ENCODE data around the gene VWA8.

The VWA8 gene

DNA sequence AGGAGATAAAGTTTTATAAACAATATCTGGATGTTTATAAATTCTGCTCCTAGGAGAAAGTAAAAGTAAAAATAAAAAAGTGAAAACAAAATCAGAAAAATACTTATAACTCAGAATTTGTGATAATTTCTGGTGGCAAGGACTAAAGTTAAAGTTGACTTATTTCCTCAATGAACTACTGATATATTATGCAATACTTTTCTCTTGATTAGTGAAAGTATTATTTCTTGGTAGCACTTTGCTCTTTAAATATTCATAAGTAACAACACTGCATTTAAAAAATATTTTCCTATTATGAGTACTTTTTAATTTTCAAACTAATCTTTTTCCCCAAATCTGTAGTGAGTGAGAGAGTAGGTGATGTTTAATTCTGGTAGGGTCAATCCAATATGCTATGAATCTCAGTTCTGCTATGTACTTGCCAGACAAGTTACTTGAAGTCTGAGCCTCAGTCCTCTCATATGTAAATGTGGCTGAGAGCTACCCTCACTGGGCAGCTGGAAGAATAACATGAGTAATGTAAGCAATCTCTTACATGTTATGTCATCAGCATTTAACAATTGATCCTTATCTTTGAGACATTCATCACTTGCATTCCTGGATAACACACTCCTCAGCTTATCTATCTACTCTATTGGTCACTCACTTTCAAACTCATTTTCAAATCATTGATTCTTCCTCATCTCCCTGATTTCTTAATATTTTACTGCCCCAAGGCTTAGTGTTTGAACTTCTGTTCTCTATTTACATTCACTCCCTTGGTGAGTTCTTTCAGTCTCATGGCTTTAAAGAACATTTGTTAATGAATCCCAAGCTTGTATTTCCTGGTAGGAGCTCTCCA lies 264.5 kb downstream of the VWA8 start:
- no peak for DNase-seq (ENCODE audit: low read depth in 4 of 4, low spot score in 1 of 4)

DNA sequence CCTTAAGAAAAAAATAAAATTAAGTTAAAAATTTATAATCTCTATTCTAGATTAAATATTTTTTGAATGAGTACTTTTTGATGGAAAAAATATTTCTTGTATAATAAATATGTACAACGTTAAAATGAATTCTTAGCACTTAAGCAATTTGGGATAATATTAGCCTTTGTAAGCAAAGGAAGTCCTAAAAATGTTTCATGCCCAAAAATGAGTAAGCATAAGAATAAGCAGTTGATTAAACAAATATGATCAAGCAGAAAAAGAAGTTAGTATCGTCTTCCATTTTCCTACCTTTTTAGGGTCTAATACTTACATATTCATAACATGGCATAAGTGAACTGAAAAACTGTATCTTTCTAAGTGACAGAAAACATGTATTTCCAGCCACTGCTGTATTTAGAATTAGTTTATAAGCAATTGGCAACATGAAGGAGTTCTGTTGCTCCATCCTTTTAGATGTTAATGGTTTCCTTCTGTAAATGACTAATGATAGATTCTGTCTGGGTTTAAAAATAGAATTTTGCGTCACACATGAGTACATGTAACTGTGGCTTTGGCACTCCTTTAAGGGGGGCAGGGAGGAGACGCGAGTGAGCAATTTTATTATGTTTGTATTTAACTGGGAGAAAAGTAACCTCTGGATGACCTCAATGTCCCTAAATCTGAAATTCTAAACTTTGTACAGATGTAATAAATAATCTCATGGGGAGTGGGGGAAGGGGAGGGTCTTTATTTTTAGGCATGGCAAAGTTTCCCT lies 266.2 kb downstream of the VWA8 start:
- no peak for DNase-seq (ENCODE audit: low read depth in 4 of 4, low spot score in 1 of 4)

- DNase-seq (ENCODE audit: low read depth in 4 of 4, low spot score in 1 of 4): no peak
These were observed 267.5 kb downstream of the VWA8 start for GRCh38 chr13:41693434-41693833.

- no peak for DNase-seq (ENCODE audit: low read depth in 4 of 4, low spot score in 1 of 4)
These were observed 269.6 kb downstream of the VWA8 start for GRCh38 chr13:41691274-41691673.

- no peak for DNase-seq (ENCODE audit: low read depth in 4 of 4, low spot score in 1 of 4)
These were observed 278.1 kb downstream of the VWA8 start for GRCh38 chr13:41682766-41683165.

- DNase-seq (ENCODE audit: low read depth in 4 of 4, low spot score in 1 of 4): no peak
These were observed 278.9 kb downstream of the VWA8 start for GRCh38 chr13:41682001-41682400.

- DNase-seq (ENCODE audit: low read depth in 4 of 4, low spot score in 1 of 4): no peak
These were observed 279.3 kb downstream of the VWA8 start for GRCh38 chr13:41681587-41681986.

DNA sequence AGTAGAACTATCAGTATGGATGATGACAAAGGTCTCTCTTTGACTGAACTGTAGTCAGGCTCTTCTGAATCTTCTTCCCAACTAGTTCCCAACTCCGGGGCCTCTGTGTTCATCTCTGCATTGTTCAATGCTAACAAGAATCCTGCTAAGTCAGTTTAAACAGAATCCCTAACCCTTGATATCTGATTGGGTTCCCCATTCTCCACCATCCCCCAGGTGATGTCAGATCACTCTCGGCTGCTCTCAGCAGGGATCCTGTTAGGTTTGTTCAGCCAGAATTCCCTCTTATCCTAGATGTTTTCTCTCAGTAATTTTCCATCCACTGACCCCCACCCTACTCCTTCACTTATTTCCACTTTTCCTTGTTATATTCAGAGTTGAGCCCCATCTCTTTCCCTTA lies 280.0 kb downstream of the VWA8 start:
- no peak for DNase-seq (ENCODE audit: low read depth in 4 of 4, low spot score in 1 of 4)

- no peak for DNase-seq (ENCODE audit: low read depth in 4 of 4, low spot score in 1 of 4)
These were observed 282.1 kb downstream of the VWA8 start for GRCh38 chr13:41678848-41679247.

DNA sequence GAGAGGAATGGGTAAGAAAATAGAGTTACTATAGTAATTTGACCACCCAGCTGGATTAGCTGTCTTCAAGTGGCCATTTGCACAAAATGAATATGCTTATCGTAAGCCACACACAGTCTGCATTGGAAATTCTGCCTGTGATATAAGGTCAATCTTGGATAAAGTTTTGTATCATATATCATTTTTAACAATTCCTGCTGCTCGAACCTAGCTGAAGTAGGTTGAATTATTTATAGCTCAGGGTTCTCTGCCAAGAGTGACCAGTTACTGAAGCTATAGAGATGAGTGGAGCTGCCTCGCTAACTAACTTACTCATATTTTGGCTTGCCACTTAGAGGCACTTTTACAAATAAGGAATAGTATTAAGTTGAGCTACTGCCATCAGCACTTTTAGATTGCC lies 282.7 kb downstream of the VWA8 start:
- DNase-seq (ENCODE audit: low read depth in 4 of 4, low spot score in 1 of 4): no peak

GRCh38 chr13:41675306-41675705 lies 285.6 kb downstream of the VWA8 start:
- DNase-seq (ENCODE audit: low read depth in 4 of 4, low spot score in 1 of 4): no peak

- DNase-seq (ENCODE audit: low read depth in 4 of 4, low spot score in 1 of 4): no peak
These were observed 286.7 kb downstream of the VWA8 start for GRCh38 chr13:41674246-41674645.

- no peak for DNase-seq (ENCODE audit: low read depth in 4 of 4, low spot score in 1 of 4)
These were observed 287.3 kb downstream of the VWA8 start for GRCh38 chr13:41673640-41674039.

- no peak for DNase-seq (ENCODE audit: low read depth in 4 of 4, low spot score in 1 of 4)
These were observed 290.0 kb downstream of the VWA8 start for GRCh38 chr13:41670873-41671443.

GRCh38 chr13:41668130-41668757 lies 292.7 kb downstream of the VWA8 start:
- no peak for DNase-seq (ENCODE audit: low read depth in 4 of 4, low spot score in 1 of 4)

GRCh38 chr13:41666644-41667043 lies 294.3 kb downstream of the VWA8 start:
- no peak for DNase-seq (ENCODE audit: low read depth in 4 of 4, low spot score in 1 of 4)

DNA sequence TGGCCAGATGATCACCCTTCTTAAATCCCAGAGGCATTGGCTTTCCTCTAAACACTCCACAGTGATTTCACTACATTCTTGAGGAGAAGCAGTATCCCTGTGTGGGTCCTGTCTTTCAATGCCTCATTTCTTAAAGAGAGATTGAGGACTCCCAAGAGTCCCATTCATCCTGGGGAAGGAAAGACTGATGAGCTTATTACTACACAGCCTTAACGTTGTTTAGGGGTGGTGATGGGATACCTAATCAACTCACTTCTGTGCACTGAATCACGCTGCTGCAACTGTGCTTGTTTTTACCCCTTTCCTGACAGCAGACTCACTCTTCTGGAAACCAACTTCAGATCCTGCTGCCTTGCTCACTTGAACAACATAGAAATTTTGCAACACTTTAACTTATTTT lies 300.5 kb downstream of the VWA8 start:
- DNase-seq (ENCODE audit: low read depth in 4 of 4, low spot score in 1 of 4): no peak

- no peak for DNase-seq (ENCODE audit: low read depth in 4 of 4, low spot score in 1 of 4)
These were observed 302.8 kb downstream of the VWA8 start for GRCh38 chr13:41658057-41658661.

- DNase-seq (ENCODE audit: low read depth in 4 of 4, low spot score in 1 of 4): no peak
These were observed 304.9 kb downstream of the VWA8 start for GRCh38 chr13:41655997-41656396.

DNA sequence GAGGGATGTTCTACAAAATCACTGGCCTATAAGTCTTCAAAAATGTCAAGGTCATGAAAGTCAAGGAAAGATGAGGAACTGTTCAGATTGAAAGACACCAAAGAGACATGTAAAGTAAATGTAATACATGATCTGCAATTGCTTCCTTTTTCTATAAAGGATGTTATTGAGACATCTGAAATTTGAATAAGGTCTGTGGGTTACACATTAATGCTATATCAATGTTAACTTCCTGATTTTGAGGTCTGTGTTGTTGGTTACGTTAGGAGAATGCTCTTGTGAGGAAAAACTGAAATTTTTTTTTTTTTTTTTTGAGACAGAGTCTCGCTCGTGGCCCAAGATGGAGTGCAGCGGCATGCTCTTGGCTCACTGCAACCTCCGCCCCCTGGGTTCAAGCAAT lies 306.1 kb downstream of the VWA8 start:
- DNase-seq (ENCODE audit: low read depth in 4 of 4, low spot score in 1 of 4): no peak

- no peak for DNase-seq (ENCODE audit: low read depth in 4 of 4, low spot score in 1 of 4)
These were observed 308.1 kb downstream of the VWA8 start for GRCh38 chr13:41652735-41653361.

Data from stimulated activated CD4-positive, alpha-beta T cell treated with anti-CD3 and anti-CD28 coated beads, Interleukin-1b, Interleukin-23, amount 100 ng/mL, for 24 hours (primary cell).